ENCODE data around the gene CDC42EP4. TPM values are rescaled to one million over a fixed set of nuclear protein-coding genes. Genes with fewer than 3 reads are reported as not detected.
A peak's percentile ranks its signal among the peaks of the same experiment; 100 is the strongest.

Gene CDC42EP4
- total and polyA plus RNA-seq, 12 donors = 18.6 to 87.6 (median 30.8) TPM

DNA sequence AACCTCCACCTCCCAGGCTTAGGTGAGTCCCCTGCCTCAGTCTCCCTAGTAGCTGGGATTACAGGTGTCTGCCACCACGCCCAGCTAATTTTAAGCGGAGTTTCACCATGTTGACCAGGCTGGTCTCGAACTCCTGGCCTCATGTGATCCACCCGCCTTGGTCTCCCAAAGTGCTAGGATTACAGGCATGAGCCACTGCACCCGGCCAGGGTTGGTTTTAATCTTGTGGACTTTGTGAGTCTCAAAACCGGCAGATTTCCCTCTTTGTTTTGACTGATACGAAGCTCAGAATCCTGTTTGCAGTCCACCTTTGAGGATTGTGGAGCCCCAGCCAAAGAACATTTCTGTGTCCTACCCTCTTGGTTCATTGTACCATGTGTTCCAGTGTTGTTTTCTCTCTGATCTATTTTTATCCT, 33.7 kb downstream of the CDC42EP4 start:
- Histone ChIP-seq H3K27ac (peak overlapping the region in 9 of 10 donors; percentile 60 to 83 (median 75)), H3K4me3 (no peak overlapping the region), H3K9me3 (no peaks in the 10 kb centered on the region), H3K4me1 (peaks cover 13 to 41% (median 27%) of the 10 kb centered on the region in 9 donors), H3K27me3 (no peaks in the 10 kb centered on the region), H3K36me3 (peaks cover 0 to 16% (median 0%) of the 10 kb centered on the region in 9 donors)
- peak; percentile 40 to 87 (median 60) for ATAC-seq
- no peak for DNase-seq
- 48 to 51% methylated on average over 7 of the region's 7 CpGs for WGBS, 2 donors
- intact Hi-C loops (cut with DNase I) = loop anchor here in 2 of 10 donors (5.0 kb wide), 1 partner anchor 34 kb away; the partner anchor contains the start of gene CDC42EP4 (in 2 of the 2)
- no peak for TF ChIP-seq CTCF (IDR thresholded peaks at IDR 0.05)

GRCh38 chr17:73274490-73274889, 37.3 kb downstream of the CDC42EP4 start:
- H3K9me3 ChIP-seq = peaks cover 0 to 5% (median 0%) of the 10 kb centered on the region in 11 donors
- no peak overlapping the region for H3K27ac ChIP-seq
- H3K36me3 ChIP-seq = no peaks in the 10 kb centered on the region
- TF ChIP-seq CTCF (IDR thresholded peaks at IDR 0.05) = no peak
- WGBS, 2 donors = 99% methylated on average over 4 of the region's 4 CpGs
- no peak overlapping the region for H3K4me3 ChIP-seq
- ATAC-seq (no peak), DNase-seq (no peak)
- peaks cover 13 to 24% (median 19%) of the 10 kb centered on the region in 9 donors for H3K4me1 ChIP-seq
- H3K27me3 ChIP-seq = no peaks in the 10 kb centered on the region
- intact Hi-C loops (cut with DNase I) = no loop called here

- Histone ChIP-seq H3K27me3 (no peaks in the 10 kb centered on the region), H3K4me1 (peaks cover 0 to 8% (median 3%) of the 10 kb centered on the region in 9 donors), H3K36me3 (no peaks in the 10 kb centered on the region), H3K9me3 (peaks cover 0 to 5% (median 0%) of the 10 kb centered on the region in 11 donors), H3K4me3 (no peak overlapping the region), H3K27ac (no peak overlapping the region)
- ATAC-seq (no peak), DNase-seq (no peak)
- no peak for TF ChIP-seq CTCF (IDR thresholded peaks at IDR 0.05)
- 89 to 95% methylated on average over 8 of the region's 8 CpGs for WGBS, 2 donors
- intact Hi-C loops (cut with DNase I) = no loop called here
Measured at GRCh38 chr17:73272906-73273218, 38.9 kb downstream of the CDC42EP4 start.

GRCh38 chr17:73271072-73271471, 40.7 kb downstream of the CDC42EP4 start:
- H3K9me3 ChIP-seq = peaks cover 0 to 5% (median 0%) of the 10 kb centered on the region in 11 donors
- no peak overlapping the region for H3K27ac ChIP-seq
- ATAC-seq = no peak
- intact Hi-C loops (cut with DNase I) = no loop called here
- no peak for DNase-seq
- H3K27me3 ChIP-seq = no peaks in the 10 kb centered on the region
- WGBS, 2 donors = 88 to 91% methylated on average over 9 of the region's 9 CpGs
- no peak for TF ChIP-seq CTCF (IDR thresholded peaks at IDR 0.05)
- H3K36me3 ChIP-seq = no peaks in the 10 kb centered on the region
- no peaks in the 10 kb centered on the region for H3K4me1 ChIP-seq
- H3K4me3 ChIP-seq = no peak overlapping the region
